HL-60 (cell line): ENCODE results near the gene CLDN18.
A peak's percentile ranks its signal among the peaks of the same experiment; 100 is the strongest.

ENCODE experiments used
- DNase-seq, 2 experiments: peaks; one replicate each; pipeline ENCODE4 v3.0.0-alpha.2; 2010 to 2020; ENCODE audit warnings: low read depth in 1 of 2, low spot score in 1 of 2
- H3K27ac ChIP-seq: fragments of 250-450 bp; sonication (Bioruptor Pico); replicated peaks from 2 replicates; pipeline ENCODE4 v1.5.1; 2020; ENCODE audit warnings: mild to moderate bottlenecking, moderate library complexity
- H3K27me3 ChIP-seq: fragments of 250-450 bp; sonication (Bioruptor Pico); 2 replicates; pipeline ENCODE4 v1.5.1; 2021; ENCODE audit warnings: mild to moderate bottlenecking, moderate library complexity; ENCODE audit not compliant: insufficient read depth, poor library complexity, severe bottlenecking
- H3K4me3 ChIP-seq: replicated peaks from 2 replicates; pipeline ENCODE4 v1.5.1; 2011; ENCODE audit warnings: mild to moderate bottlenecking, control low read depth, low read length; ENCODE audit not compliant: insufficient read depth
- CTCF ChIP-seq: IDR thresholded peaks from one replicate; pipeline ENCODE4 v1.5.1; 2011; ENCODE audit warnings: low read length, control low read depth, inconsistent platforms; ENCODE audit not compliant: insufficient read depth
- GABPA ChIP-seq: IDR thresholded peaks from 2 replicates; pipeline ENCODE4 v1.6.1; 2012; ENCODE audit warnings: low read depth
- POLR2AphosphoS5 ChIP-seq: IDR thresholded peaks from 2 replicates; pipeline ENCODE4 v1.6.1; 2012; ENCODE audit warnings: low read depth
- REST ChIP-seq: IDR thresholded peaks from 2 replicates; pipeline ENCODE4 v1.6.1; 2012; ENCODE audit warnings: low read depth; ENCODE audit not compliant: insufficient replicate concordance
- SPI1 ChIP-seq: IDR thresholded peaks from 2 replicates; pipeline ENCODE4 v1.6.1; 2012; ENCODE audit warnings: low read depth, mild to moderate bottlenecking, borderline replicate concordance

CLDN18 gene

GRCh38 chr3:138063416-138063815 is 53.5 kb downstream of the CLDN18 start:
- H3K27ac ChIP-seq = no peak overlapping the region
- H3K4me3 ChIP-seq = no peak overlapping the region
- TF ChIP-seq REST = no peak
- TF ChIP-seq GABPA = no peak
- TF ChIP-seq POLR2AphosphoS5 = no peak
- TF ChIP-seq SPI1 = no peak
- no peaks in the 10 kb centered on the region for H3K27me3 ChIP-seq
- DNase-seq = no peak

GRCh38 chr3:138065949-138066348 is 56.0 kb downstream of the CLDN18 start:
- peak overlapping the region; percentile 33; the same call in 1 of the 2 replicates for H3K27ac ChIP-seq
- H3K27me3 ChIP-seq = no peaks in the 10 kb centered on the region
- TF ChIP-seq CTCF (no peak), REST (no peak), POLR2AphosphoS5 (no peak), GABPA (no peak), SPI1 (no peak)
- peak in 1 of 2 experiments; percentile 46 for DNase-seq
- no peak overlapping the region for H3K4me3 ChIP-seq

GRCh38 chr3:138066383-138066782 is 56.4 kb downstream of the CLDN18 start:
- Histone ChIP-seq H3K27ac (no peak overlapping the region), H3K4me3 (no peak overlapping the region), H3K27me3 (no peaks in the 10 kb centered on the region)
- no peak for TF ChIP-seq GABPA
- no peak for TF ChIP-seq SPI1
- no peak for TF ChIP-seq POLR2AphosphoS5
- TF ChIP-seq CTCF = no peak
- no peak for TF ChIP-seq REST
- DNase-seq = no peak

GRCh38 chr3:138066972-138067371 is 57.0 kb downstream of the CLDN18 start:
- no peak overlapping the region for H3K27ac ChIP-seq
- H3K4me3 ChIP-seq = no peak overlapping the region
- DNase-seq = no peak
- no peaks in the 10 kb centered on the region for H3K27me3 ChIP-seq
- no peak for TF ChIP-seq REST
- no peak for TF ChIP-seq GABPA
- TF ChIP-seq CTCF = no peak
- TF ChIP-seq SPI1 = no peak
- TF ChIP-seq POLR2AphosphoS5 = no peak
